DMS53 (cell line): Measurements from ENCODE around the gene CDC14B.
"Not testable (repeated sequence)": the region's sequence is repeated elsewhere in the genome, so short reads cannot be mapped to it uniquely, and the experiment has no call there.

ENCODE experiments used
- DNase-seq: peaks from one replicate; lab custom pipeline; 2025; lab: John Stamatoyannopoulos, UW

CDC14B gene

GRCh38 chr9:96621618-96622017 is 2.0 kb upstream of the CDC14B start:
- peak; percentile 3 for DNase-seq

- DNase-seq, result no peak
Measured at GRCh38 chr9:96620832-96621269, 1.2 kb upstream of the CDC14B start.

- DNase-seq, result no peak
Measured at GRCh38 chr9:96620181-96620514, 505 bp upstream of the CDC14B start.

GRCh38 chr9:96619124-96619465 is 548 bp downstream of the CDC14B start:
- no peak for DNase-seq

- DNase-seq, result peak; percentile 67
Measured at GRCh38 chr9:96618209-96619123, 1.2 kb downstream of the CDC14B start.

- no peak for DNase-seq
Measured at GRCh38 chr9:96617439-96618185, 2.0 kb downstream of the CDC14B start.

GRCh38 chr9:96616817-96617438 is 2.7 kb downstream of the CDC14B start:
- DNase-seq, result no peak

GRCh38 chr9:96615411-96615810 is 4.2 kb downstream of the CDC14B start:
- no peak for DNase-seq

GRCh38 chr9:96614664-96615063 is 5.0 kb downstream of the CDC14B start:
- not testable (repeated sequence) for DNase-seq

- no peak for DNase-seq
Measured at GRCh38 chr9:96612966-96613589, 6.6 kb downstream of the CDC14B start.

- peak; percentile 88 for DNase-seq
Measured at GRCh38 chr9:96612105-96612965, 7.3 kb downstream of the CDC14B start.

GRCh38 chr9:96611302-96611701 is 8.3 kb downstream of the CDC14B start:
- DNase-seq, result no peak

GRCh38 chr9:96609732-96610131 is 9.9 kb downstream of the CDC14B start:
- DNase-seq, result no peak

- DNase-seq, result no peak
Measured at GRCh38 chr9:96607971-96608370, 11.7 kb downstream of the CDC14B start.

- DNase-seq, result no peak
Measured at GRCh38 chr9:96605328-96605727, 14.3 kb downstream of the CDC14B start.

GRCh38 chr9:96604004-96604319 is 15.7 kb downstream of the CDC14B start:
- DNase-seq, result no peak

- no peak for DNase-seq
Measured at GRCh38 chr9:96603305-96604003, 16.2 kb downstream of the CDC14B start.

- no peak for DNase-seq
Measured at GRCh38 chr9:96599298-96599697, 20.3 kb downstream of the CDC14B start.

GRCh38 chr9:96596601-96597111 is 23.0 kb downstream of the CDC14B start:
- no peak for DNase-seq
